Keratinocyte (primary cell): ENCODE data around the gene ZNF70. TPM values are rescaled to one million over a fixed set of nuclear protein-coding genes. Genes with fewer than 3 reads are reported as not detected.

Experiments used
- DNase-seq: peaks from one replicate; pipeline ENCODE4 v3.0.0-alpha.2; 2011; ENCODE audit warnings: low read depth, missing footprints, low spot score
- FAIRE-seq: peaks from 2 replicates; lab custom pipeline; 2011; peaks lifted over from hg19 to GRCh38; lab: Jason Lieb, UNC
- H2AFZ ChIP-seq: 2 replicates; pipeline ENCODE4 v1.6.0; 2012; ENCODE audit warnings: low read length, control low read depth, inconsistent platforms; ENCODE audit not compliant: control insufficient read depth
- H3K27ac ChIP-seq: 2 replicates; pipeline ENCODE4 v1.5.1; 2011; ENCODE audit warnings: low read length; ENCODE audit not compliant: control insufficient read depth, insufficient read depth
- H3K27me3 ChIP-seq: 3 replicates; pipeline ENCODE4 v1.6.0; 2011; ENCODE audit warnings: low read length; ENCODE audit not compliant: control insufficient read depth, insufficient read depth; ENCODE audit errors: extremely low read depth
- H3K36me3 ChIP-seq, 2 experiments: 2 replicates in 1 of 2; 3 replicates in 1 of 2; pipeline ENCODE4 v1.5.1; 2011; ENCODE audit warnings: low read length in 2 of 2, mild to moderate bottlenecking in 1 of 2; ENCODE audit not compliant: control insufficient read depth in 2 of 2, insufficient read depth in 2 of 2; ENCODE audit errors: extremely low read depth in 1 of 2
- H3K4me1 ChIP-seq: 3 replicates; pipeline ENCODE4 v1.5.1; 2011; ENCODE audit warnings: low read length; ENCODE audit not compliant: control insufficient read depth, insufficient read depth; ENCODE audit errors: extremely low read depth
- H3K4me2 ChIP-seq: 3 replicates; pipeline ENCODE4 v1.6.0; 2011; ENCODE audit warnings: low read depth, low read length; ENCODE audit not compliant: control insufficient read depth, insufficient read depth; ENCODE audit errors: extremely low read depth
- H3K4me3 ChIP-seq, 3 experiments: fragments of 200-600 bp in 1 of 3; sonication (generic) in 1 of 3; 2 replicates in 2 of 3; 3 replicates in 1 of 3; pipeline ENCODE4 v1.5.1; 2011 to 2016; ENCODE audit warnings: low read length in 3 of 3, mild to moderate bottlenecking in 3 of 3, control low read depth in 2 of 3, inconsistent platforms in 1 of 3, low read depth in 1 of 3, mixed read lengths in 1 of 3, mixed run types in 1 of 3, moderate library complexity in 1 of 3; ENCODE audit not compliant: control insufficient read depth in 2 of 3, insufficient read depth in 2 of 3; ENCODE audit errors: extremely low read depth in 1 of 3
- H3K79me2 ChIP-seq: 2 replicates; pipeline ENCODE4 v1.6.0; 2012; ENCODE audit warnings: low read length; ENCODE audit not compliant: control insufficient read depth, insufficient read depth
- H3K9ac ChIP-seq: 3 replicates; pipeline ENCODE4 v1.6.0; 2011; ENCODE audit warnings: low read length; ENCODE audit not compliant: control insufficient read depth, insufficient read depth; ENCODE audit errors: extremely low read depth
- H3K9me1 ChIP-seq: 3 replicates; pipeline ENCODE4 v1.6.0; 2011; ENCODE audit warnings: low read length; ENCODE audit not compliant: control insufficient read depth, insufficient read depth; ENCODE audit errors: extremely low read depth
- H3K9me3 ChIP-seq: 2 replicates; pipeline ENCODE4 v1.5.1; 2012; ENCODE audit warnings: low read depth, low read length; ENCODE audit not compliant: control insufficient read depth
- H4K20me1 ChIP-seq: 3 replicates; pipeline ENCODE4 v1.6.0; 2011; ENCODE audit warnings: low read length; ENCODE audit not compliant: control insufficient read depth, insufficient read depth; ENCODE audit errors: extremely low read depth
- CTCF ChIP-seq, 3 experiments: IDR thresholded peaks in 1 of 3; conservative IDR thresholded peaks in 1 of 3; optimal IDR thresholded peaks in 1 of 3; 2 replicates in 2 of 3; 3 replicates in 1 of 3; pipeline versions ENCODE3 to v1.5.1; 2011; ENCODE audit warnings: low read length in 3 of 3, mild to moderate bottlenecking in 3 of 3, moderate library complexity in 2 of 3, control low read depth in 1 of 3, inconsistent platforms in 1 of 3; ENCODE audit not compliant: insufficient read depth in 2 of 3; ENCODE audit errors: extremely low read depth in 1 of 3
- EZH2 ChIP-seq: IDR thresholded peaks from one replicate; pipeline ENCODE4 v1.6.1; 2012; ENCODE audit warnings: inconsistent platforms, mild to moderate bottlenecking, low read length, moderate library complexity
- dilution Hi-C: fragments of 300-500 bp; cut with MboI; formaldehyde crosslinking; loops from one replicate; pipeline ENCODE4 v1.7.0; 2020; ENCODE audit warnings: low sequenced_read_pairs; ENCODE audit not compliant: extremely low pct_ligation_motif_present
- polyA plus RNA-seq, 5 experiments: library from polyadenylated mRNA; depleted of rRNA in 3 of 5; stranded (reverse) in 3 of 5; stranded (forward) in 1 of 5; unstranded in 1 of 5; fragments of >200 nt; gene quantifications; 1 replicate in 1 of 5; 2 replicates in 3 of 5; 3 replicates in 1 of 5; pipeline versions ENCODE4 v1.2.1 to v1.2.3, GENCODE V29; 2011 to 2012; ENCODE audit warnings: missing spikeins in 2 of 5, low read depth in 1 of 5, low replicate concordance in 1 of 5

The ZNF70 gene
- polyA plus RNA-seq, 1 donor (not counting 4 experiments of a cell fraction or from before 2014, with no cell fraction given), result 0.55 TPM

- Histone ChIP-seq H4K20me1 (no peaks in the 10 kb centered on the region), H3K4me1 (no peaks in the 10 kb centered on the region), H3K9ac (no peak overlapping the region), H3K36me3 (peaks cover 11 to 17% of the 10 kb centered on the region in 2 experiments), H3K79me2 (no peaks in the 10 kb centered on the region), H3K27ac (no peak overlapping the region), H2AFZ (no peak overlapping the region), H3K27me3 (no peaks in the 10 kb centered on the region), H3K9me1 (no peaks in the 10 kb centered on the region), H3K4me3 (no peak overlapping the region), H3K4me2 (no peak overlapping the region), H3K9me3 (no peaks in the 10 kb centered on the region)
- no peak for FAIRE-seq
- dilution Hi-C loops, result no loop called here
- no peak for DNase-seq
- TF ChIP-seq CTCF (optimal IDR thresholded peaks at IDR 0.05 in 1 of 3, IDR thresholded peaks at IDR 0.05 in 1 of 3, conservative IDR thresholded peaks at IDR 0.05 in 1 of 3; ENCODE audit: extremely low read depth in 1 of 3, insufficient read depth in 2 of 3, low read length in 3 of 3) (no peak), EZH2 (no peak)
Measured at GRCh38 chr22:23743303-23743705, 7.6 kb downstream of the ZNF70 start.

- no peak overlapping the region for H3K4me2 ChIP-seq
Measured at GRCh38 chr22:23742505-23743264, 8.2 kb downstream of the ZNF70 start.

More at GRCh38 chr22:23742505-23743264, 8.2 kb downstream of the ZNF70 start:
- FAIRE-seq (no peak), DNase-seq (no peak)
- Histone ChIP-seq H3K4me3 (no peak overlapping the region), H3K9me1 (no peaks in the 10 kb centered on the region), H3K79me2 (no peaks in the 10 kb centered on the region), H3K27me3 (no peaks in the 10 kb centered on the region), H3K9ac (no peak overlapping the region), H3K27ac (no peak overlapping the region), H2AFZ (no peak overlapping the region), H3K36me3 (peaks cover 11 to 17% of the 10 kb centered on the region in 2 experiments), H3K4me1 (no peaks in the 10 kb centered on the region), H4K20me1 (no peaks in the 10 kb centered on the region), H3K9me3 (no peaks in the 10 kb centered on the region)
- dilution Hi-C loops, result no loop called here
- TF ChIP-seq EZH2, result no peak
- TF ChIP-seq CTCF (optimal IDR thresholded peaks at IDR 0.05 in 1 of 3, IDR thresholded peaks at IDR 0.05 in 1 of 3, conservative IDR thresholded peaks at IDR 0.05 in 1 of 3; ENCODE audit: extremely low read depth in 1 of 3, insufficient read depth in 2 of 3, low read length in 3 of 3), result no peak
